GM12874 (cell line): ENCODE results near the gene DLGAP3.

ENCODE experiments used
- CTCF ChIP-seq: IDR thresholded peaks from 2 replicates; pipeline ENCODE4 v1.5.1; 2011; ENCODE audit warnings: low read depth, mild to moderate bottlenecking, control low read depth, low read length, moderate library complexity; ENCODE audit not compliant: insufficient read depth

The DLGAP3 gene

GRCh38 chr1:34876406-34876805 is 53.0 kb downstream of the DLGAP3 start:
- no peak for TF ChIP-seq CTCF

GRCh38 chr1:34874296-34874952 is 55.0 kb downstream of the DLGAP3 start:
- no peak for TF ChIP-seq CTCF

GRCh38 chr1:34872133-34872503 is 57.3 kb downstream of the DLGAP3 start:
- no peak for TF ChIP-seq CTCF

GRCh38 chr1:34871443-34872132 is 57.9 kb downstream of the DLGAP3 start:
- no peak for TF ChIP-seq CTCF

GRCh38 chr1:34870395-34870794 is 59.1 kb downstream of the DLGAP3 start:
- TF ChIP-seq CTCF: no peak

GRCh38 chr1:34869760-34870159 is 59.7 kb downstream of the DLGAP3 start:
- no peak for TF ChIP-seq CTCF

GRCh38 chr1:34868230-34869049 is 61.0 kb downstream of the DLGAP3 start:
- TF ChIP-seq CTCF: no peak
